Endothelial cell (in vitro differentiated cells): ENCODE measurements around the gene MMP12. TPM values are rescaled to one million over a fixed set of nuclear protein-coding genes. Genes with fewer than 3 reads are reported as not detected.
"Not testable (repeated sequence)": the region's sequence is repeated elsewhere in the genome, so short reads cannot be mapped to it uniquely, and the experiment has no call there.

Experiments
- DNase-seq: peaks from one replicate; pipeline ENCODE4 v3.0.0; 2021; ENCODE audit warnings: low spot score
- H3K27ac Mint-ChIP-seq: one replicate; pipeline ENCODE4 v1.8.0; 2021; ENCODE audit warnings: mixed read lengths, inconsistent platforms; ENCODE audit not compliant: unreplicated experiment
- H3K27me3 Mint-ChIP-seq: one replicate; pipeline ENCODE4 v1.8.0; 2021; ENCODE audit warnings: mild to moderate bottlenecking, moderate library complexity, mixed read lengths, inconsistent platforms; ENCODE audit not compliant: unreplicated experiment
- H3K36me3 Mint-ChIP-seq: one replicate; pipeline ENCODE4 v1.8.0; 2021; ENCODE audit warnings: mild to moderate bottlenecking, low read depth, mixed read lengths, inconsistent platforms; ENCODE audit not compliant: unreplicated experiment
- H3K4me1 Mint-ChIP-seq: one replicate; pipeline ENCODE4 v1.8.0; 2021; ENCODE audit warnings: mild to moderate bottlenecking, mixed read lengths, inconsistent platforms; ENCODE audit not compliant: unreplicated experiment
- H3K4me3 Mint-ChIP-seq: one replicate; pipeline ENCODE4 v1.8.0; 2021; ENCODE audit warnings: mild to moderate bottlenecking, mixed read lengths, inconsistent platforms; ENCODE audit not compliant: unreplicated experiment
- H3K9me3 Mint-ChIP-seq: one replicate; pipeline ENCODE4 v1.8.0; 2021; ENCODE audit warnings: mixed read lengths, inconsistent platforms; ENCODE audit not compliant: unreplicated experiment
- total RNA-seq: library from RNA; stranded (reverse); fragmentation: NEBNext Ultra II Directional; extraction: Animal tissue kit (Norgen Biotek cat#: 25700); gene quantifications from one replicate; pipeline ENCODE4 v1.2.1, GENCODE V29; 2021; ENCODE audit not compliant: unreplicated experiment
- TF ChIP-seq, protein P1 (sequence below): fragments of 200-600 bp; sonication (generic); IDR thresholded peaks from one replicate; pipeline ENCODE4 v1.5.0; 2021; ENCODE audit warnings: antibody characterized with exemption; ENCODE audit not compliant: unreplicated experiment

The MMP12 gene
- total RNA-seq, 1 donor from 2014 or later = not detected

DNA sequence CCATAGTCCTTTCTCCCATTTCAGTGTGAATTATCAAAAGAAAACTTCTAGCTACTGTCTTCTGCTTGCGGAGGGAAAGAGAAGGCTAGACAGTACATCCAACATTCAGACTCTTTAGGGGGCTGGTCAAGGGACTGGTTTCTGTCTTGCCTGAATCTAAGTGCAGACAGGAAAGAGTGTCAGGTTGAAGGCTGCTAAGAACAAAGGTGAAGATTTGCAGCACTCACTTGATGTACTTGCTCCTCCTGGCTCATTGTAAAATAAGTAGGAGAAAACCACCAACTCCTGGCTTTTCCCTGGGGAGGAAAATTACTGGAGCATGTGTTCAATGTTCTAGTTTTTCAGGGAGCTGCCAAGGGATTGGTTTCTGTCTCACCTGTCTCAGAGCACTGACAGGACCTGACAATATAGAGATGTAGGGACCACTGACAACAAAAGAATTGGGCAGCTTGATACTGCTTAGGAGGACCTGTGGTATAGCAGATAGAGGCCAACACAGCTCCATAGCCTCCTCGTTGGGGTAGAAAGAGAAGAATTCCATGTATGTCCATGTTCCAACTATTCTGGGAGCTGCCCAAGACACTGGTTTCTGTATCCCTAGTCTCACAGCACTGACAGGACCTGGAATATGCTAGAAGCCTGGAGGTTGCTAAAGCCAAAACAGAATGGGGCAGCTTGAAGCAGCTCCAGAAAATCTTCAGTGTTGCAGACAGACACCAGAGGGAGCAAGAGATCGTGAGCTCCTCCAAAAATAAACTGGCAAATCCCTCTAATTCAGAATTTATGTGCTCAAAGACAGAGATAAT, 39.7 kb upstream of the MMP12 start:
- Mint-ChIP-seq H3K4me1 (peaks cover 7% of the 10 kb centered on the region), H3K4me3 (no peak overlapping the region), H3K27me3 (peaks cover 3% of the 10 kb centered on the region), H3K9me3 (no peaks in the 10 kb centered on the region), H3K36me3 (no peaks in the 10 kb centered on the region), H3K27ac (no peak overlapping the region)
- TF ChIP-seq, protein P1, sequence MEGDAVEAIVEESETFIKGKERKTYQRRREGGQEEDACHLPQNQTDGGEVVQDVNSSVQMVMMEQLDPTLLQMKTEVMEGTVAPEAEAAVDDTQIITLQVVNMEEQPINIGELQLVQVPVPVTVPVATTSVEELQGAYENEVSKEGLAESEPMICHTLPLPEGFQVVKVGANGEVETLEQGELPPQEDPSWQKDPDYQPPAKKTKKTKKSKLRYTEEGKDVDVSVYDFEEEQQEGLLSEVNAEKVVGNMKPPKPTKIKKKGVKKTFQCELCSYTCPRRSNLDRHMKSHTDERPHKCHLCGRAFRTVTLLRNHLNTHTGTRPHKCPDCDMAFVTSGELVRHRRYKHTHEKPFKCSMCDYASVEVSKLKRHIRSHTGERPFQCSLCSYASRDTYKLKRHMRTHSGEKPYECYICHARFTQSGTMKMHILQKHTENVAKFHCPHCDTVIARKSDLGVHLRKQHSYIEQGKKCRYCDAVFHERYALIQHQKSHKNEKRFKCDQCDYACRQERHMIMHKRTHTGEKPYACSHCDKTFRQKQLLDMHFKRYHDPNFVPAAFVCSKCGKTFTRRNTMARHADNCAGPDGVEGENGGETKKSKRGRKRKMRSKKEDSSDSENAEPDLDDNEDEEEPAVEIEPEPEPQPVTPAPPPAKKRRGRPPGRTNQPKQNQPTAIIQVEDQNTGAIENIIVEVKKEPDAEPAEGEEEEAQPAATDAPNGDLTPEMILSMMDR = peak; percentile 59
- peak; percentile 21 for DNase-seq

DNA sequence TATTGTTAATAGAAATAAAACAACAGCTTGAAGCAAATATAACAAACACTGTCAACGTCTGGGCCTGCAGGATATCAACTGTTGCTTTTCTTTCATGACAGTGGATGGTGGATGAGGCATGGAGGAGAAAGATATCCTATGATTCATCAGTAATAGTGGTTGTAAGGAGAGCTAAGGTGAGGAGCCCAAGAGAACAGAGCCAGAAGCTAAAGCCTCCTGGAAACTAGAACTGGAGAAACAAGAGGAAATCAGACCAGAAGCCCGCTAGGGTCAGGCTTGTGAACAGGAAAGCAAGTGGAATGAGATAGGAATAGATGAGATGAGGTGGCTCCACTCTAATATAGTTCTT, 37.7 kb upstream of the MMP12 start:
- Mint-ChIP-seq H3K4me3 (no peak overlapping the region), H3K9me3 (no peaks in the 10 kb centered on the region), H3K27me3 (peaks cover 2% of the 10 kb centered on the region), H3K36me3 (no peaks in the 10 kb centered on the region), H3K4me1 (peaks cover 7% of the 10 kb centered on the region), H3K27ac (no peak overlapping the region)
- TF ChIP-seq, protein P1 = no peak
- DNase-seq = no peak

DNA sequence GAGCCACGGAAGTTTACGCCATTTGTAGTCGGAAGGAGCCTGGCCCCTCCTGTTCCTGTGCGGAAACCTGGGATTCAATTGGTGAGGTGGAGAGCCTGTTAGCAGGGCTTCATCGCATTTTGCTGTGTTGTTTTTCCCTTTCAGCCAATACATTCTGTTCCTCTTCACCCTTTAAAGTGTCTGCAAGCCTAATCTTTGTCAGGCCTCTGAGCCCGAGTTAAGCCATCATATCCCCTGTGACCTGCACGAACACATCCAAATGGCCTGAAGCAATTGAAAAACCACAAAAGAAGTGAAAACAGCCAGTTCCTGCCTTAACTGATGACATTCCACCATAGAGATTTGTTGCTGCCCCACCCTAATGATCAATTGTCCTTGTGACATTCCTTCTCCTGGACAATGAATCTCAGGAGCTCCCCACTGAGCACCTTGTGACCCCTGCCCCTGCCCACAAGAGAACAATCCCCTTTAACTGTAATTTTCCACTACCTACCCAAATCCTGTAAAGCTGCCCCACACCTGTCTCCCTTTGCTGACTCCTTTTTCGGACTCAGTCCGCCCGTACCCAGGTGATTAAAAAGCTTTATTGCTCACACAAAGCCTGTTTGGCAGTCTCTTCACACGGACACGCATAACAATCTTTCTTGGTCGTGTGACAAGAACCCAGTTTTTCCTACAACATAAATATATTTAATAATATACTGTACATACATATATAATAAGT, 37.1 kb upstream of the MMP12 start:
- Mint-ChIP-seq H3K36me3 (no peaks in the 10 kb centered on the region), H3K4me1 (peaks cover 7% of the 10 kb centered on the region), H3K27me3 (peaks cover 2% of the 10 kb centered on the region), H3K4me3 (no peak overlapping the region), H3K9me3 (no peaks in the 10 kb centered on the region), H3K27ac (no peak overlapping the region)
- TF ChIP-seq, protein P1 = no peak
- DNase-seq = no peak

DNA sequence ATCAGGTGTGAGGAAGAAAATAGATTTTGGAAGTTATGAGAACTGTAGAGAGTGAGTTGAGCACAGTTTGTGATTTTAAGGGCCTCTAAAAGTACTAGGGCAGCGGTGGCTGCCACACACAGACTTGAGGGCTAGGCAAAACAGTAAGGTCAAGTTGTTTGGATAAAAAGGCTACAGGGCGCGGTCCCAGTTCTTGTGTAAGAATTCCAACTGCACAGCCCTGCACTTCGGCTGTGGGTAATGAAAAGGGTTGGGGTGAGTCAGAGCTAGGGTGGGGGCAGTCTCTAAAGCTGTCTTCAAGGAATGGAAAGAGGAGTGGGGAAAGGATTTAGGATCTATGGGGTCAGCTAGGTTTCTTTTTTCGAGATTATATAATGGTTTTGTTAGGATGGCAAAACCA, 31.1 kb upstream of the MMP12 start:
- not testable (repeated sequence) for H3K9me3 Mint-ChIP-seq, H3K4me3 Mint-ChIP-seq, H3K27ac Mint-ChIP-seq, H3K36me3 Mint-ChIP-seq, H3K4me1 Mint-ChIP-seq, H3K27me3 Mint-ChIP-seq, DNase-seq

DNA sequence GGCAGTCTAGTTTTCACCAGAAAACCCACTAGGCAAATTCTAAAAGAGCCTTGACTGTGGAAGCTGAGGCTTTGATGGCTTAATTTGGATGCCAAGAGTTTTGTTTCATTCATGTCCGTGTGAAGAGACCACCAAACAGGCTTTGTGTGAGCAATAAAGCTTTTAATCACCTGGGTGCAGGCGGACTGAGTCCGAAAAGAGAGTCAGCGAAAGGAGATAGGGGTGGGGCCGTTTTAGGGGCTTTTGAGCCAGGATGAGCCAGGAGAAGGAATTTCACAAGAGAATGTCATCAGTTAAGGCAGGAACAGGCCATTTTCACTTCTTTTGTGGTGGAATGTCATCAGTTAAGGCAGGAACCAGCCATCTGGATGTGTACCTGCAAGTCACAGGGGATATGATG, 29.1 kb upstream of the MMP12 start:
- not testable (repeated sequence) for H3K27me3 Mint-ChIP-seq

DNA sequence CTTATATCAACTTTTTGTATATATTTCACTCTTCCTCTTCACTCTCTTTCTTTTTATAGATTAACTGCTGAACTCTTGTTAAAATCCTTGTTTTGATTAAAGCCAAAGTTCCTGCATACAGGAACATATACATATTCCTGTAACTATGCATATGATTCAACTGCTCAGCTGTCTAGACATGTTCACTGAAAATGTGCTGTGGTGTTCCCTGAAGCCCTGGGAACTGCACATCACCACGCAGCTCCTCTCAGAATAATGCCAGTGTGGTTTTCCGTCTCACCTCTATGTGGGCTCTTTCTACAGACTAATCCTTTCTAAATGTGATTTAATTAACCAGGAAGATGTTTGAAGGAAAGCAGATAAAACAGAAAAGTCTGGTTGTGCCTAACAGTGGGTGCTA, 25.6 kb upstream of the MMP12 start:
- H3K36me3 Mint-ChIP-seq = no peaks in the 10 kb centered on the region
- H3K27ac Mint-ChIP-seq = no peak overlapping the region
- no peaks in the 10 kb centered on the region for H3K9me3 Mint-ChIP-seq
- TF ChIP-seq, protein P1 = no peak
- no peak overlapping the region for H3K4me3 Mint-ChIP-seq
- no peak for DNase-seq
- no peaks in the 10 kb centered on the region for H3K4me1 Mint-ChIP-seq
- peaks cover 1% of the 10 kb centered on the region for H3K27me3 Mint-ChIP-seq

More for the DNA sequence above, 29.1 kb upstream of the MMP12 start:
- not testable (repeated sequence) for H3K9me3 Mint-ChIP-seq, DNase-seq, H3K4me1 Mint-ChIP-seq, H3K27ac Mint-ChIP-seq, H3K36me3 Mint-ChIP-seq, H3K4me3 Mint-ChIP-seq
